ENCODE measurements around the gene EIF2D.
A peak's percentile ranks its signal among the peaks of the same experiment; 100 is the strongest.
"Not testable (repeated sequence)": the region's sequence is repeated elsewhere in the genome, so short reads cannot be mapped to it uniquely, and the experiment has no call there.

EIF2D gene

DNA sequence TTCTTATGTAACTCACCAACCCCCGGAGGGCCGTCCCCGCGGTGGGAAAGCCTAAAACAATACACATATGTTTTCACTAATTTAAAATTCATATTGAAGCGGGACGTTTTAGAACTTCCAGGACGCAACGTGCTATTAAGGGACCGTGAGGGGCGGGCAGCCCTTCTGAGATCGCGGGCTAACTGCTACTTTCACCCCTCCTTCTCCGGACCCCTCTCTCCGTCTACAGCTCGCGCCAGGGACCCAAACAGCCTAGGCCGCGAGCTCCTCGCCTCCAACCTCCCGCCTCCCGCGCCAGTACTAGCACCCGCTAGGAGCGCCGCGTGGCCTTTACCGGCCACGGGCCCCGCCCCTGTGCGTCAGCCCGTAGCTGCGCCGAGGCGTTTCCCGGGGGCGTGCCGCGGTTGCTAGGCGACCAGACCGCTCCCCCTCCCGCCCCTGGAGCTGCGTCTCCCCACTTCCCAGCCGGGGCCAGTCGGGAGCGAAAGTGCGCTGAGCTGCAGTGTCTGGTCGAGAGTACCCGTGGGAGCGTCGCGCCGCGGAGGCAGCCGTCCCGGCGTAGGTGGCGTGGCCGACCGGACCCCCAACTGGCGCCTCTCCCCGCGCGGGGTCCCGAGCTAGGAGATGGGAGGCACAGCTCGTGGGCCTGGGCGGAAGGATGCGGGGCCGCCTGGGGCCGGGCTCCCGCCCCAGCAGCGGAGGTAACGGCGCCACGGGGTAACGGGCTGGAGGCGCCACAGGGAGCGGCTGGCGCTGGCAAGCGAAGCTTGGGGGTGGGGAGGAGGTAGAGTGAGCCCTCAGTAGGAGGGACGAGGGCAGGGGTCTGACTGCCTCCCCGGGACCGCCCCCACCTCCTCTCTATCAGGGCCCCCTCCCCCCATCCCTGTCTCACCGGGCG is 23.1 kb upstream of the EIF2D start, which contains the start of gene DYRK3:
TSS of gene DYRK3 (plus strand) at position 457 of the 898 bp plus-strand sequence. CDS start at position 625, 168 bp downstream.
- DNase-seq: peak; percentile 94

DNA sequence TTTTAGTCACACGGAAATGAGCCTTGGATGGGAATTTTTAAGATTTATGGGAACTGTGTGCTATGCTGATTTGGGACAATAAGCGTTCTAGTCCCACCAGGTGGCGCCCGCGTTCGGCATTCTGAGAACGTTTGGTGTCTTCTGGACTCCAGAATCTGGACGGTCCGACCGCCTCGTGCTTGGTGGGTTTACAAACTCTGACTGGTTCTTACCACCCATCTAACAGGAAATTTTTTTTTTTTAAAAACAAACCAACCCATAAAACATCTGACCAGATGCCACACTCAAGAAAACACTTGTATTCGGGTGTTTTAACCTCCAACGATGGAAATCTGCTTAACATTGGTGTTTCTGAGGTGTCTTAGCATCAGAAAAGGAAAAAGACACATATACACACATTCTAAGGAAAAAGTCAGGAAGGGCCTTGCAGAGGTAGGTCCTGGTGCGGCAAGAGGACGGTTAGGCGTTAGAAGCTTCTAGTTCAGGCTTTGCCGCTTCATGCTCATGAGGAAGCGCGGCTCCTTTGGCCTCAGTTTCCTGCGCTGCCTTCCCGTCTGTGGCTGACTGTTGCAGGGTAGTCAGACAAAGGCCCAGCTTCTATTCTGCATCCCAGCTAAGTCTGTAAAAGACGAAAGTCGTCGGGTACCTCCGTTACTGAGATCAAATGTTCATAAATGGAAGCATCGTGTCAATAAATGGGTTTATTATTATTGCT is 22.3 kb upstream of the EIF2D start:
- DNase-seq: peak; percentile 50

- DNase-seq: no peak
Observed at GRCh38 chr1:206633708-206634121, 21.4 kb upstream of the EIF2D start.

- peak; percentile 64 for DNase-seq
Observed at GRCh38 chr1:206631085-206631509, 18.8 kb upstream of the EIF2D start.

DNA sequence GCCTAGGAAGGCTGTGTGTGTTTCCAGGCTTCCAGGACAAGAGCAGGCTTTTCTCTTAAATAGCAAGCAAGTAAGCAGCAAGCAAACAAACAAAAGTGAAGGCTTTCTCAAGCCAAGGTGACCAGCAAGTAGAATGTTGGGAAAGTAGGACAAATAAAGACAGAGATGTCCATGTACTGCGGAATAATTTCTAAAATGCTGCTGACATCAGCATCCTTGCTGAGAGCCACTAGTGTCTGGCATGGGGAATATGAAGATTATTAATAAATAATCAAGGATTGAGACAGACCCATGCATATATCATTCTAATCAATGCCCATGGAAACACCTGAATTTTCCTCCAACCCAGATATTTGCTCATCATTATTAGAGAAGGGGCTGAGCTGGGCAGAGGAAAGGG is 16.7 kb upstream of the EIF2D start:
- DNase-seq: no peak

DNA sequence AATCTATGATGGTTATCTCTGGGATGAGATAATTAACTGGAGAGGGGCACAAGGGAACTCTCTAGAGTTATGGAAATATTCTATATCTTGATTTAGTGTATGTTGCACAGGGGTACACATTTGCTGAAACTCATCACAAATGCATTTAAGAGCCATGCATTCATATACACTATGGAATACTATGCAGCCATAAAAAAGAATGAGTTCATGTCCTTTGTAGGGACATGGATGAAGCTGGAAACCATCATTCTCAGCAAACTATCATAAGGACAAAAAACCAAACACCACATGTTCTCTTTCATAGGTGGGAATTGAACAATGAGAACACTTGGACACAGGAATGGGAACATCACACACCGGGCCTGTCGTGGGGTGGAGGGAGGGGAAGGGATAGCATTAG is 14.1 kb upstream of the EIF2D start:
- not testable (repeated sequence) for DNase-seq

DNA sequence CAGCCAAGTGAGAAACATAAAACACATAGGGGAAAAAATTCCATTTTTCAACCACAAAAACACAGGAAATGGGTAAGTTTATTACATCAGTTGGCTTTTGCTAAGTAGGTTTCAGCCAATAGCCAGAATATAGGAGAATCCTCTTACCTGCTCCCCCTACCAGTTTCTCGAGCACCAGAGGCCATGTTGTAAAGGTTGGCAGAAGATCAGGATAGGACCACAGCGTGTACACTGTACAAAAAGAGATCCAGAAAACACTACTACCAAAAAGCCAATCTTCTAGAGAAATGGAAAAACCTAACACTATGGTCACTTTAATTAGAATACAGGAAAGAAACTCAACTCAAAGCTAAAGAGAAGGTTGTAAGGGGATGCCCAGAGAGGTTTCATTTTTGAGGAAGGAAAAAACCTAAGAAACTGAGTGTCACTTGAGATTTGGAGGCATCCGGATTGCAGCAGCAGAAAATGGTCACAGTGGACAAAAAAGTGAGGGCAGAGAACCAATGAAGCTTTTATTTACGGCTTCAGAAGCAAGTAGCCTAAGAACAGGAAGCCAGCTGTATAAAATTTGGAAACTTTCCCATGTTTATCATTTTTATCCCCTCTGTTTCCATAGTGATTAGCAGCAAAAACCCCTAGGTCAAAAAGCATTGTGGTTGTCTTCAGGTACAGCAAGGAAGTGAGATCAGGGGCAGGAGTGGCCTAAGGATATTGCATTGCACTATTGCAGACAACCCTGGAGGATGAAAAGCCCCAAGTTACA is 2.9 kb downstream of the EIF2D start:
- no peak for DNase-seq

DNA sequence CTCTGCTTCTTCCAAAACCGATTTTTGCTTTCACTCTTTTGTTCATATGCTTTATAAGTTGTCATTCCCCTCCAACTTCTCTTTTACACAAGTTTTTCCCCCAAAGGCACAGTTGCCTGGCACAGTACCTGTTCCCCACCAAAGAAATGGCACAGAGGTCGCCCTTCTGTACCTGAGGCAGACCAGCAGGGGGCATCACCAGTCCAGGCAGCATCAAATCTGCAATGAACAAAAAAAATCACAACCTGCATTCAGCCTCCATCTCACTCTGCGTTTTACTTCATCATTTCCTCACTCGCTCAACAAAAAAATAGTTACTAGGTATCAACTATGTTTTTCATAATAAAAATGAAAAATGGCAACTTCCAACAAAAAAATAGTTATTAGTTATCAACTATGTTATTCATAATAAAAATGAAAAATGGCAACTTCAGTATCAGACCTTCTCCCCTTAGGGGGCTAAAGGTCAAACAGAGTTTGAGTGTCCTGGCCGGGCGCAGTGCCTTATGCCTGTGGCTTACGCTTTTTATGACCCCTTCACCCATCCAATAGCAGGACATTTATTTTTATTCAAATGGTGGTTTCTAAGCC is 4.1 kb downstream of the EIF2D start:
- DNase-seq: no peak

DNA sequence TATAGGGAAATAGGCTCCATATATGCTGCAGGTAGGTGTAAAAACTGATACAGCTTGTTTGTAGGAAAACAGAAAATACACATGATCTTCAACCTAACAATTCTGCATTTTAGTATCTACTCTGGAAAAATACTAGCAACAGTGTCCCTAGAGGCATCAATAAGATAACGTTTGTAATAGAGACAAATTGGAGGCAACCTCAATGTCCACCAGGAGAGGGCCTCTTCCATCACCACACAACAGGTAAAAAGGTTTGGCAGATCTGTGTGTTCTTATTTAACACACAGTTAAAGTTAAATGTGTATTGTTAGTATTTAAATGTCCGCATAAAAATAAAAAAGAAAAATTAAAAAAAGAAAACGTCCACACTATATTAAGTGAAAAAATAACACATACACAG is 5.4 kb downstream of the EIF2D start:
- DNase-seq: no peak

DNA sequence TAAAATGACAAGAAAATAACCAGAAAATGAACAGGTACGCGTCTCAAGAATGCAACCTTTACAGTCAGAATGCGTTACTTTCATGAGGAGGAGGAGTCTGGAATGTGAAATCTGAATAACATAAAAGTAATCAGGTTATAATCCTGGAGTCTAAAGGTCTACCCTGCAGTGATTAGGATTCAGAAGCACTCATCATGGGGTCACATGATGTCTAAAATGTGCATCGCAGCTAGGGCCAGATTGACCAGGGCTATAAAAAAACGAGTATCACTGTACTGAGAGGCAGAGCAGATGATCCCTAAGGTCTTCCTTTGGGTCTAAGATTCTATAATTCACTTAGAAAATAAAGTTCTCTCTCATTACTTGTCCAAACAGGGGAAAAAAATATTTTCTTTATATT is 7.4 kb downstream of the EIF2D start:
- no peak for DNase-seq

DNA sequence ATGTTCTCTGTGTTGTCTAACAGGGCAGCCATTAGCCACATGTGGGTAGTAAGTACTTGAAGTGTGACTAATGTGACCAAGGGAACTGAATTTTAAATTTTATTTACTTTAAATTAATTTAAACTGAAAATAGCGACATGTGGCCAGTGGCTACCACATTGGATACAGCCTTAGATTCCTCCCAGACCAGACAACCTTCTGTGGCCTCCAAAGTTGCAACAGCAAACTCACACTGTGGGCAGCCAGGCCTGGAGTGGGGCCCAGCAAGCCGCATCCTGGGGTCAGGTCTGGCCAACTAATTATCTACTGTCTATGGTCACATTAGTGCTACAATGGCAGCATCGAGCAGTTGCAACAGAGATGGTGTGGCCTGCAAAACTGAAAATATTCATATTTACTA is 11.7 kb downstream of the EIF2D start:
- DNase-seq: no peak

DNA sequence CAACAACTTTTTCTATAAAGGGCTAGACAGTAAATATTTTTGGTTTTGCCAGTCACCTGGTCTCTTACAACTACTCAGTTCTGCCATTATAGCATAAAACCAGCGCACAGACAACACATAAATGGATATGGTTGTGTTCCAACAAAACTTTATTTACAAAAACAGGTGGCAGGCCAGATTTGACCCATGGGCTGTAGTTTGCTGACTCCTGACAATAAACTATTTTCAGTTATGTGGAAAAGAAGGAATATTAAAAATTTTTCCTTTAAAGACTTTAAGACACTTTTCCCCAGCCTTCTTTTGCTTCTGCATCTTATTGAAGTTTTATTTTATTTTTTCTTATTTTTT is 16.0 kb downstream of the EIF2D start:
- DNase-seq: no peak

DNA sequence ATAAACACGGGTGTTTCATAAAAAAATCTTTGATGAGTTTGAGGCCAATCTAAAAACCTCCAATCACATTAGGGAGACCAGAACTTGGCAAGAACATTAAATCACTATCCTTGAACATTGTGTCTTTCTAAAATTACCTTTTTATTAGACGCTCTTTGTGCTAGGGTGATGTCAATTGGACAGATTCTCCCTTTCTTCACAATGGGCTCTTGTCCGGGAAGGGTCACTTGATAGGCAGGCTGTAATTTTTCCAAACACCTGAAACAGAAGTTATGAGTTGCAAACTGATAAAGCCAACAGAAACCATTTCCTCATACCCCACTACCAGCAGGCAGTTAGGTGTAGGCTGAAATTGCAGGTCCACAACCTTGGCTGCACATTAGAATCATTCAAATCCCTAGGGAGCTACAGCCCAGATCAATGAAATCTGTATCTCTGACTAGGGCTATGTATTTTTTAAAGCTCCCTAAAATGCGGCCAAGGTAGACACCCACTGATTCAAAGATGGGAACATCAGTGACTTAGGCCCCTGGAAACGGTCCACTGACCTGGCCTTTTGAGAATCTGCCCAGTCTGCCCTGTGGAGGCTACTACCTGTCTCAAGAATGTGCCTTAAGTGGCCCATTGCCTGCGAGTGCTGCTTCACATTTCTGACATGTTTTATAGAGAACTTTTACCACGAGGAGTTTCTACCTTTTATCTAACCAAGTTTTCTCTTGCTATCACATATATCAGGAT is 16.5 kb downstream of the EIF2D start:
- no peak for DNase-seq

GRCh38 chr1:206593351-206593925 is 18.8 kb downstream of the EIF2D start:
- DNase-seq: no peak

- no peak for DNase-seq
Observed at GRCh38 chr1:206591696-206592095, 20.6 kb downstream of the EIF2D start.

- no peak for DNase-seq
Observed at GRCh38 chr1:206591226-206591625, 21.0 kb downstream of the EIF2D start.

DNA sequence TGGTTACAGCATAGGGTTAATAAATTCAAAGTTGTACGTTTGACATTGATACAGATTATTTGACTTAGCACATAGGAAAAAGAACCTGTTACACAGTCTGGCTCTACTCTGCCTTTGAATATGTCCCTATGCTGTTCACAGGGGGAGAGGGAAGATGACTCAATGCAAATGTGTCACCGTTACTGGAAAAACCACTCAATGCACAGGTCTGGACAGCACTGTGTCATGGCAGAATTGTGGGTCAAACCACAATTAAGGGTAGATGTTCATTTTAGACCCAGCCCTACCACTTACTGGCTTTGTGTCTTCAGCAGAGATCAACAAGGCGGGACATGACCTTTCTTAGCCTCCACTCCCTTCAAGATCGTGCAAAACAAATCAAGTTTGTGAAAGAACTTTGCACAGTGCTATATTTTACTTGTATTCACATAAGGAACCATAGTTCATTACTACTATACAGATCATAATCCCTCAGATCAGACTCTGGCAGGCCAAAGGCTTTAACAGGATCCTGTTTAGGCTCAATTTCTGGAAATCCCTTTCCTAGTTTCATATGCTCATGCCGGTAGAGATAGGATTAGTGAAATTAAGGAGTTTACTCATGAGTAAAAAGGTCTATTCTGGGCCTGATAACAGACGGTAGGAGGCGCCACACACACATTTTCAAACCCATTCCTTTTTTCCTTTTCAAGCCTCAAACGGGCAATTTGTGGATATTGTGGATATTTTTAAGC is 22.1 kb downstream of the EIF2D start:
- no peak for DNase-seq

GRCh38 chr1:206589206-206589605 is 23.1 kb downstream of the EIF2D start:
- DNase-seq: no peak

DNA sequence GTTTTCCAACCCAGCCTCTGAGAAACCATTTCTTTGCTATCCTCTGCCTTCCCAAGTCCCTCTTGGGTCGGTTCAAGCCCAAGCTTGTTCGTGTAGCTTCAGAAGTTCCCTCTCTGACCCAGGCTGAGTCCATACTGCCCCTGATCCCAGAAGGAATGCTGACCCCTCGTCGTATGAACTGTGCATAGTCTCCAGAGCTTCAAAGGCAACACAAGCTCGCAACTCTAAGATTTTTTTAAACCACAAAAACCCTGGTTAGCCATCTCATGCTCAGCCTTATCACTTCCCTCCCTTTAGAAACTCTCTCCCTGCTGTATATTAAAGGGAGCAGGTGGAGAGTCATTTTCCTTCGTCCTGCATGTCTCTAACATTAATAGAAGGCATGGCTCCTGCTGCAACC is 23.8 kb downstream of the EIF2D start:
- no peak for DNase-seq

DNA sequence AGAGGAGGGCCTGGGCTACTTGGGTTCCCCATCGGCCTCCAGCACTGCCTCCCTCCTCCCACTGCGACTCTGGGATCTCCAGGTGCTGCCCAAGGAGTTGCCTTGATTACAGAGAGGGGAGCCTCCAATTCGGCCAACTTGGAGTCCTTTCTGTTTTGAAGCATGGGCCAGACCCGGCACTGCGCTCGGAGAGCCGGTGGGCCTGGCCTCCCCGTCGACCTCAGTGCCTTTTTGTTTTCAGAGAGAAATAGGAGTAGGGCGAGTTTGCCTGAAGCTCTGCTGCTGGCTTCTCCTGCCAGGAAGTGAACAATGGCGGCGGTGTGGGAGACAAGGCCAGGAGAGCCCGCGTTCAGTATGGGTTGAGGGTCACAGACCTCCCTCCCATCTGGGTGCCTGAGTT is 24.4 kb downstream of the EIF2D start:
- no peak for DNase-seq
